Measurements from ENCODE around the gene MCF2L.

DNA sequence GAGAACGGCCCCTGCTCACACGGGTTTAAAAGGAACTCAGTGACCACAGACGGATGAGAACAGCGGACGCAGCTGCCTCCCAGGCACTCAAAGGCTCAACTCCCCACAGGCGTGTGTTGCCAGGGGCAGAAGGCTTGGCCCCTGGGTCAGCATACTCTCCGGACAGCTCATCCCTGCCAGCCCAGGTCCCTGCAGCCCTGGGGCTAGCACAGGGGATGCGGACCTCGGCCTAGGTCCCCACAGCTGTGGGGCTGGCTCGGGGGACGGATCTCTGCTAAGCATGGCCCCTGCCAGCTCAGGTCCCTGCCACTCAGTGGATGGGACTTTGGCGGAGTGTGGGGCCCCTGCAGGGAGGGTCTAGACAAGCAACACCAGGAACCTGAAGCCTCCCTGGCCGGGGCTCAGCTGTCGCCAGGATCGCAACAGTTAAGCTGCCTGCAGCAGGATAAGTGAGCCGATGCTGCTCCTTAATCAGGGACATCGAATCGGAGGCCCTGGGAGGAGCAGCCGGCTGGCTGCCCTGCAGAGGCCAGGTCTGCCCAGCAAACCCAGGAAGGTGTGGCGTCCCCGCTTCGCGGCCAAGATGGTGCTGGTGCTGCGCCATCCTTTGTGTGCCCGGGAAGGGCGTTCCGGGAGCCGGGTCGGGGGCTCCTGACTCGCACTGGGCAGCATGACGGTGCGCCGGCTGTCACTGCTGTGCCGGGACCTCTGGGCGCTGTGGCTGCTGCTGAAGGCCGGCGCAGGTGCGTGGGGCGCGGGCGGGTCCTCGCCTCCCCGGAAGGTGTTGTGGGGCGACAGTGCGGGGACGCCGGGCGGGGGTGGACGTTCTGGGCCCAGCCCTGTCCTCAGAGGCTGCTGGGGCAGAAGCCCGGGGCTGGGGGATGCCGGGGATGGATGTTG, 32.5 kb downstream of the MCF2L start:
- TF ChIP-seq MXI1 (conservative IDR thresholded peaks at IDR 0.05; ENCODE audit: poor library complexity, severe bottlenecking): peak; percentile 56
- TF ChIP-seq, protein P1, sequence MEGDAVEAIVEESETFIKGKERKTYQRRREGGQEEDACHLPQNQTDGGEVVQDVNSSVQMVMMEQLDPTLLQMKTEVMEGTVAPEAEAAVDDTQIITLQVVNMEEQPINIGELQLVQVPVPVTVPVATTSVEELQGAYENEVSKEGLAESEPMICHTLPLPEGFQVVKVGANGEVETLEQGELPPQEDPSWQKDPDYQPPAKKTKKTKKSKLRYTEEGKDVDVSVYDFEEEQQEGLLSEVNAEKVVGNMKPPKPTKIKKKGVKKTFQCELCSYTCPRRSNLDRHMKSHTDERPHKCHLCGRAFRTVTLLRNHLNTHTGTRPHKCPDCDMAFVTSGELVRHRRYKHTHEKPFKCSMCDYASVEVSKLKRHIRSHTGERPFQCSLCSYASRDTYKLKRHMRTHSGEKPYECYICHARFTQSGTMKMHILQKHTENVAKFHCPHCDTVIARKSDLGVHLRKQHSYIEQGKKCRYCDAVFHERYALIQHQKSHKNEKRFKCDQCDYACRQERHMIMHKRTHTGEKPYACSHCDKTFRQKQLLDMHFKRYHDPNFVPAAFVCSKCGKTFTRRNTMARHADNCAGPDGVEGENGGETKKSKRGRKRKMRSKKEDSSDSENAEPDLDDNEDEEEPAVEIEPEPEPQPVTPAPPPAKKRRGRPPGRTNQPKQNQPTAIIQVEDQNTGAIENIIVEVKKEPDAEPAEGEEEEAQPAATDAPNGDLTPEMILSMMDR (IDR thresholded peaks at IDR 0.05; ENCODE audit: poor library complexity, severe bottlenecking): peak; percentile 16
- TF ChIP-seq RAD21 (conservative IDR thresholded peaks at IDR 0.05): peak; percentile 42

Measured in neural cell (in vitro differentiated cells).